ENCODE data around the gene SOWAHA.

Gene SOWAHA

DNA sequence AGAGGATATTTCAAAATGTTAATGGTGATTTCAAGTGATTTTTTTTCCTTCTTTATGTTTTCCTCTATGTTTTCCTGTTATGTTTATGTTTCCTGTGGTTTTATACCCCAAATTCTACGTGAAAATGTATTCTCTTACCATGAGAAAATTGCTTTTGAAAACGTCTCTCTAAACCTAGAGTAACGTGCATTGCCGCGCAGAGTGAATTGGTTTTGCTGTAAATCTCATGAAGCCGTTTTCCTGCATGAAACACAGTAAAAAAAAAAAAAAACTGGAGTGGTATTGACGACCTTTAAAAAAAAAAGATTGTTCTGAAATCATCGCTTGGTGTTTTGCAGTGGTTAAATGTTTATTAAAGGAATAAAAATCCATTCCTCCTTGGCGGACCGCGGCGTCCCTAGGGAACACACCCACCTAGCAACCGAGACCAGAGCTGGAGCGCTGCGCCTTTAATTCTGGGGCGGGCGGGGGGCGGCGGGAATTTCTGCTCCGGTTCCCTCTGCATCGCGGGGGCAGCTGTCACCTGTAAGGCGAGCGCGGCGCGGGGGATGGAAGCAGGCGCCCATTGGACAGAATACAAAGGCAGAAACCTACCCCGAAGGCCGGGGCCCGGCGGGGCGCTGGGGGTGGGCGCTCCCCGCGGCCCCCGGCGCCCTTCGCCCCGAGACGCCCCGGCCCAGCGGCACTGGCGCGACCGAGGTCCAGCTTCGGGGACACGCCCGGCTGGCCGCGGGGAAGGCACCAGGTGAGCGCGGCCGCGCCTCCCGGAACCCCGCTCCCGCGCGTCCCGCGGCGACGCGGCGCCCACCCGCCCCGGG is at the start of gene SOWAHA:
SOWAHA (plus strand) TSS at position 522 of the 818 bp plus-strand sequence. CDS start 320 bp downstream, outside the sequence.
- no peak for DNase-seq

DNA sequence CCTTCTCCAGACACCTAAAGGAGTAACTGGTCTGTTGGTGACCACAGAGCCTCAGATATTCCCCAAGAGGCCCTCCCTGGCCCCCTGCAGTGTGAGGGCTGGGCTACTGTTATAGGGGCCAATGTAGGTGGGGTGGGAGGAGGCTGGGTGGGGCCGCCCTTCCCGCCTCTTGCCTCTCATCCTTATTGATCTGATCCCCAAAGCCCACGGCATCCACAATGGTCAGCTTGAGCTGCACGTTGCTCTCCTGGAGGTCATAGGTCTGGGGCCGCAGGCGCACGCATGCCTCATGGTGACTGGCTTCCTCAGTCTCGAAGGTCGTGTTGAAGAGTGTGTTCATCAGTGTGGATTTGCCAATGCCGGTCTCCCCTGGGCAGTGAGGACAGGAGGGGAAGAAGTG is 49.1 kb upstream of the SOWAHA start:
- peak in 1 of 2 experiments; percentile 11 for DNase-seq

DNA sequence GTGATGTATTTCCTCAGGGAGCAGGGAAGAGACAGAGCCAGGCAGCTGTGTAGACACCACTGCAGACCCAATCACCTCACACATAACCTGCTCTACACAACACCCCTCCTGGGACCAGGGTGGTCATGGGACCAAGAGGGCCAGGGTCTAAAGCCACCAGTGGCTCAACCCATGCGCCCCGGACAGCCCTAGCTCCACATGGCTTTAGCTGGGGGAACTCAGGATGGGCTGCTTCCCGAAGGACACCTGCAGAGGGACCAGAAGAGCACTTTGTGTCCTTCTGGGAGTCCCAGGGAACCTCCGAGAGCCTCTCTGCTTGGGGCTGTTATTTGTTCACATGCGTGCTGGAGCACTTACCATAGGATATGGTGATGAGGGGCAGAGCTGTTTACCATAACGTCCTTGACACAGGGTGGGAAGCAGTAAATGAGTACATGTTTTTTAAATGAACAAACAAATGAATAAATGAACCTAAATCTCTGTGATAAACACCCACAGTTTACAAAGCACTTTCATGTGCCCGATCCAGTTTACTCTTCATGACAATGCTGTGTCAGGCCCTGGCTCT is 48.3 kb upstream of the SOWAHA start:
- no peak for DNase-seq

DNA sequence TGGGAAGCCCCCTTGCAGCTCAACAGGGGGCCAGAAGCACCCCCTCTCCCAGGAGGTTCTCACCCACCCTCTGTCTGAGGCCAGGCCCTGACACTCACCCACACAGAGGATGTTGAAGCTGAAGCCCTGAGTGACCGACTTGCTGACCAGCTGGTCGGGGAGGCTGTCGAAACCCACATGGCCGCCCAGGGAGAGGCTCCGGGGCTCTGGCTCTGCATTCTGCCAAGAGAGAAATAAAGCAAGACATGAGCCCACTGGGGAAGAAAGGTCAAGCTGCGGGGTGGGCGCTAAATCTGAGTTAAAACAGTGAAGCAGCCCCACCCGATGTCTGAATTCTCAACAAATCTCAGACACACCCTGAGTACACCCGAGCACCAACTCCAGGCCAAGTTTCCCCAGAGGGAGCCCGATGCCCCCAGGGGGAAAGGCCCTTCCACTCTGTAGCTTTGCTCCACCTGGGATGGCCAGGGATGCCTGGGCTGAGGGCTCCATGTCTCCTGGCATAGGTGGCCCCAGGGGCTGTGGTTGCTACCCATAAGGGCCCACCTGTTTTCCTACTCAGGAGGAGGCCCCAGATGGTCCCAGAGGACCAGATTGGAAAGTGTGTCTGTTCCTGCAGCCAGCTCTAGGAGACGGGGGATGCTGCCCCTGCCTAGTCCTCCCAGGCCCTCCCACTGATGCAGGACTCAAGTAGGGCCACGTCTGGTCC is 47.6 kb upstream of the SOWAHA start:
- no peak for DNase-seq

- no peak for DNase-seq
Measured at GRCh38 chr5:132766020-132766805, 46.9 kb upstream of the SOWAHA start.

- DNase-seq, result no peak
Measured at GRCh38 chr5:132766806-132767055, 46.4 kb upstream of the SOWAHA start.

DNA sequence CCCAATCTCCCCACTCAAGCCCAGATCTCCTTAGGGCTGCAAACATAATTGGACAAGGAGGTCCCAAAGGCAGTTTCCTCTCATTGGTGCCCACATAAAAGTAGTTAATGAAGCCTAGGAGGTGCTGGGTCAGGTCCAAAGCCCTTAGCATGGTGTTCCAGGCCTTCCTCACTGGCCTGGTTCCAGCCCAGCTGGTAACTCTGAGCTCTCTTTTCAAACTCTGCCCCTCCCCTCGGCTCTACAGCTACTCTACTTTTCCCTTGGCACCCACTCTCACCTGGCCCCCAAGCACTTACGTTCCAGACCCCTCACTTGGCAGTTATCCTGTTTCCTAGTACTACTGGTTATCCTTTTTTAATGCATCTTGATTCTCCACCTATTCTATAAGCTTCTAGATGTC is 46.0 kb upstream of the SOWAHA start:
- DNase-seq, result no peak

GRCh38 chr5:132768485-132768868 is 44.6 kb upstream of the SOWAHA start:
- DNase-seq, result no peak

DNA sequence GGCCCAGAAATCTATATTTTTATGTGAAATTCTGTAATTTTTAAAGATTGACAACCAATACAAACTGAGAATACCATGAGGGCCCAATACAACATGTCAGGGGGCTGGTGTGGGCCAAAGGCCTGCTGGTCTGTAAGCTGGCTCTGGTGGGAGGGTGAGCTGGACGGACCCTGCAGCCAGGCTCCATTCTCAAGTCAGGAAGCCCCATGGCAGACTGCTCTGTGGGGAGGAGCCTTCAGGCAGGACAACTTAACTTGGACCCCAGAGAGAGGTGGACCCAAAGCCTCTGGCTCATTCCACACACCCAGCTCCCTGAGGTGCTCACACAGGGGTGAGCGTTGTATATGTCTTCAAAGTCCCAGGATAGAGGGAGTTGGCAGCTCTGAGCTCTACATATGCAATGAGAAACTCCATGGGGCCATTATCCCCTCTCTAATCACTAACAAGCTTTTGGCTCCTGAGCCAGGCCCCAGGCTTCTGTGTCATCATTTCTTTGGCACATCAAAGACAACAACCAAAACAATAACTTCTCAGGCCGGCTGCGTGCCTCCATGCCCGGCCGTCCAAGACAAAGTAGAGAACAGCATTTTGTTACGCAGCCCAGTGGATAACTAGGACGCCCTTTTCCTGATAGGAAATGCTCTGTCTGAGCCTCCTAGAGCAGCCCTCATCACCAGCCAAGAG is 42.5 kb upstream of the SOWAHA start:
- no peak for DNase-seq

- no peak for DNase-seq
Measured at GRCh38 chr5:132771503-132771998, 41.6 kb upstream of the SOWAHA start.

DNA sequence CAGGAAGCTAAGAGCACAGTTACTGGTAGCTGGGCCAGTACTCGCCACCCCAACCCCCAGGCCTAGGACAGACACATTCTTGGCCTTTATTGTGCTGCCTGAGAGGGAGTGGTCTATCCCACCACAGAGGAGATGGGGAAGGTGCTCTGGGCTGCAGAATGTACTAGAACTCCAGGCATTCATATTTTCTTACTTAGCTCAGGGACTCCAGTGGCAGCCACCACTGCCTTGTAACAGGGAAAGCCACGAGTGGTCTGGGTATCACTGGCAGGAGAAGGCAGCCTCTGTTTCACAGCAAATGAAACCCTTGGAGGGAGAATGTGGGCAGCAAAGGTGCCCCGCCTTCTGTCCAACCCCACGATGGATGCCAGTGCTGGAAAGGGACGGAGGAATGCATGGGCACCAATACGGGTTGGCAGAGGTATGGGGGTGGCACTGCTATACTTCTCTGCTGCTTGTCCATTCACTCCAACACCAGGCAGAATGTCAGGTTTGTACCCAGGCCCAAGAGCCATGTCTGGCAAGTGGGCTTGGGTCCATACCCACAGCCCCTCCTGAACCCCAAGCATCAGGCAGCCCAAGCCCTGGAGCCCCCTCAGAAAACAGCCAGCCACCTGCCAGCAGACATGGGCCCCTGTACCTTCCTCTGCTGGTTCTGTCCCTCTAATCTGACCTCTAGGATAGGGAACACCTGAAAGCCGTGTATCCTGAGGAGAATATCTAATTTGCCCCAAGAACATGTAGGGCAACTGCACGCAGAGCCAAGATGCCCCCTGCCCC is 40.6 kb upstream of the SOWAHA start:
- DNase-seq, result no peak

GRCh38 chr5:132773114-132773513 is 40.0 kb upstream of the SOWAHA start:
- no peak for DNase-seq

GRCh38 chr5:132773601-132774355 is 39.3 kb upstream of the SOWAHA start:
- DNase-seq, result no peak

DNA sequence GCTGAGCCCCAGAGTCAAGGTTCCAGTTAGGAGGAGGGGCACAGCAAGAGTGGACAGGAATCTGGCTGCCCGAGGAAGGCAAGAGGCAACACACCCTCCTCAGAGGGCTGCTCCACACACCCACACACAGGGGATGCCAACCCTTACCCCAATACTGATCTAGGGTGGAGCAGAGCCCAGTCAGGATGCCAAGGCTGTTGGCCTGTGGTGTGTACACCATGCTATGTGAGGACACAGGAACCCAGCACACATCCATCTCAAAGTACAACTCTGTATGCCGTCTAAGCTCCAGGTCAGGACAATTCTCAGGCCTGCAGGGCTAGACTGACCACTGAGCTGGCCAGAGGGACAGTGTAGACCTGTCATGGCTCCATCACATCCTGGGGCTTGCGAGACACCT is 38.7 kb upstream of the SOWAHA start:
- no peak for DNase-seq

DNA sequence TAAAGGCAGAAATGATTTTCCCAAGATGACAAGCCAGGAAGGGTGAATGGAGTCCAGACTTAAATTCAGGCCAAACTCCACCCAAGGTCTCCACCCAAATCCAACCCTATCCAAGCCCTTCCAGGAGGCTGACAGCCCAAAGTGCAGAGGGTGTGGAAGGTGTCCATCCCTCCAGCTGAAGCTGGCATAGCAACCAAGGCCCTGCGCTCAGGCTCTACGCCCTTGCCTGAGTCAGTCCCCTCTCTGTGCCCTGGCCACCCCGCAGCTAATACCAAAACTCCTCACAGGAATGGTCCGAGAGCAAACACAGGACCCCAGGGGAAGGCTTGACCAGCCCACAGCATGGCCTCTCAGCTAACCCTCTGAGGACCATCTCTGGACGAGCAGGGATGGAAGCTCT is 38.2 kb upstream of the SOWAHA start:
- DNase-seq, result no peak

- no peak for DNase-seq
Measured at GRCh38 chr5:132775476-132775961, 37.6 kb upstream of the SOWAHA start.

- DNase-seq, result peak; percentile 26 to 27
Measured at GRCh38 chr5:132776131-132776937, 36.8 kb upstream of the SOWAHA start.

DNA sequence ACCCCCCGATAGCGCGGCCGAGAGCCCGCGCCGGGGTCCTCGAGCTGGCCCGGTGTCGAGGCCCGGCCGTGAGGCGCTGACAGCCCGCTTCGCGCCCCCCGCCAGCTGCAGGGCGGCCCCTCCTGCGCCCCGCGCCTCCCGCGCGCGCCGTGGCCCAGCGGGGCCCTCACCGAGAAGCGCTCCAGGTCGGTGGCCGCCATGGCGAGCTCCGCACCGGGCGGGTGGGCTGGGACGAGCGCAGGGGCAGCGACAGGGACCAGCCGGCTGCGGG is 36.2 kb upstream of the SOWAHA start:
- no peak for DNase-seq

DNA sequence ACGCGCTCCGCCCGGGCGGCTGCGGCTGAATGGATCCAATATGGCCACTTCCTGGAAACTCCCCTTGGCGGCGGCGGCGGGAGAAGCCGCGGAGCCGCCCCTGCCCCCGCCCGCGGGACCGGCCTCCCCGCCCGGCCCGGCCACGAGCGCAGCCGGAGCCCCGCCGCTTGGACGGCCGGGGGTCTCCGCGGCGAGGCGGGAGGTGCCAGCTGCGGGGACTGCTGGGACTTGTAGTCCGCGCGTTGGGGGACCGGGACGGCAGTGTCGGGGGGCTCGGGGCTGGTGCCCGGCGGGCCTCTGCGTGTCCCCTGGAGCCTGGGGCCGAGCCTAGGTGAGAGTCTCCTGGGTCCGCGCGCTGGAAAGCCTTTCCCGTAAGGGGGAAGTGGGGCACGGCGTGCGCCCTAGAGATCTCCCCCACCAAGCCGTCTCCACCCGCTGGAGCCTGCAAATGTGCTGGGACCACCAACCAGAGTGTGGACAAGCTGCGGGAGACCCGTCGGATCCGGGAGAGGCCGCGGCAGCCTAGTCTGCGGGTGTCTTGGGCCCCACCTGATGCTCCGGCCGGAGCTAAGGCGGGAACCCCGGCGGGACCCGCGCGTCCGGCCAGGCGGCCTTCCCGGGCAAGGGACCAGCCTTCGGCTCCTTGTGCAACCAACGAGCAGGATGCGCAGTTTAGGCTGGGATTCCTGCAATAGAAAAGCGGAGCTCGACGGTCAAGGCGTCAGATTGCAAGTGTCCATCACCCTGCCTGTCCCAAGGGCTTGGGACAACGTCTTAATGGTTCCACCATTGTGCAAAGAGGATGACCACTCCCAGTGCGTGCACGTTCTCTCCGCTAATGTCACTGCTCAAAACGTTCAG is 35.7 kb upstream of the SOWAHA start, which contains the start of gene SEPTIN8:
SEPTIN8 (minus strand) TSS at position 31 of the 861 bp plus-strand sequence. CDS start 102 bp downstream, outside the sequence.
- DNase-seq, result peak; percentile 56 to 65

Measured in activated T-cell treated with anti-CD3 and anti-CD28 coated beads, Interleukin-2, amount 50 U/mL, for 48 hours (primary cell).